ENCODE results near the gene NTRK2.

The NTRK2 gene

DNA sequence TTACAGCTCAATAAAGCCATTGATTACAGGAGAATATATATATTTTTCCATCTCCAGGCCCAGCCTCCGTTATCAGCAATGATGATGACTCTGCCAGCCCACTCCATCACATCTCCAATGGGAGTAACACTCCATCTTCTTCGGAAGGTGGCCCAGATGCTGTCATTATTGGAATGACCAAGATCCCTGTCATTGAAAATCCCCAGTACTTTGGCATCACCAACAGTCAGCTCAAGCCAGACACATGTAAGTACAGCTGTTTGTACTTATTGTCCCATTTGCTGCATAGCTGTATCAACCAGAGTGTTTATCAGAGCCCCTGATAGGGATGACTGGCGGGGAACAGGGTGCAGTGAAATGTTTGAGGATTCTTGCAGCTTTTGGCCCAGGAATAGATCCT, 197.7 kb downstream of the NTRK2 start:
- no peak for DNase-seq (ENCODE audit: extremely low spot score)
- ChIA-PET POLR2A (no interaction called here), CTCF (interaction anchor here (3.2 kb wide), 1 partner anchor 12 kb away, joined by 10 read pairs; no protein-coding TSS in a partner anchor)
- no peak for TF ChIP-seq CTCF (IDR thresholded peaks at IDR 0.05; ENCODE audit: control extremely low read depth, extremely low read depth, low read depth, missing control alignments)

GRCh38 chr9:84869091-84869490, 199.6 kb downstream of the NTRK2 start:
- POLR2A ChIA-PET = no interaction called here
- CTCF ChIA-PET = interaction anchor here (1.2 to 3.2 kb wide), 2 partner anchors 14 to 16 kb away, joined by 4 to 10 read pairs; no protein-coding TSS in a partner anchor
- no peak for DNase-seq (ENCODE audit: extremely low spot score)
- TF ChIP-seq CTCF (IDR thresholded peaks at IDR 0.05; ENCODE audit: control extremely low read depth, extremely low read depth, low read depth, missing control alignments) = no peak

GRCh38 chr9:84871983-84872382, 202.5 kb downstream of the NTRK2 start:
- POLR2A ChIA-PET = no interaction called here
- no peak for TF ChIP-seq CTCF (IDR thresholded peaks at IDR 0.05; ENCODE audit: control extremely low read depth, extremely low read depth, low read depth, missing control alignments)
- CTCF ChIA-PET = interaction anchor here (0.8 to 1.4 kb wide), 4 partner anchors 10 to 34 kb away, joined by 3 to 4 read pairs (median 4); no protein-coding TSS in a partner anchor
- DNase-seq (ENCODE audit: extremely low spot score) = no peak

GRCh38 chr9:84874022-84874421, 204.5 kb downstream of the NTRK2 start:
- POLR2A ChIA-PET = interaction anchor here (0.6 kb wide), 1 partner anchor 9 kb away, joined by 3 read pairs; no protein-coding TSS in a partner anchor
- TF ChIP-seq CTCF (IDR thresholded peaks at IDR 0.05; ENCODE audit: control extremely low read depth, extremely low read depth, low read depth, missing control alignments) = no peak
- no peak for DNase-seq (ENCODE audit: extremely low spot score)
- CTCF ChIA-PET = interaction anchor here (1.2 kb wide), 1 partner anchor 12 kb away, joined by 3 read pairs; no protein-coding TSS in a partner anchor

GRCh38 chr9:84874596-84874995, 205.1 kb downstream of the NTRK2 start:
- no peak for TF ChIP-seq CTCF (IDR thresholded peaks at IDR 0.05; ENCODE audit: control extremely low read depth, extremely low read depth, low read depth, missing control alignments)
- CTCF ChIA-PET = interaction anchor here (1.2 to 1.3 kb wide), 2 partner anchors 12 to 13 kb away, joined by 3 read pairs; no protein-coding TSS in a partner anchor
- DNase-seq (ENCODE audit: extremely low spot score) = no peak
- POLR2A ChIA-PET = no interaction called here

DNA sequence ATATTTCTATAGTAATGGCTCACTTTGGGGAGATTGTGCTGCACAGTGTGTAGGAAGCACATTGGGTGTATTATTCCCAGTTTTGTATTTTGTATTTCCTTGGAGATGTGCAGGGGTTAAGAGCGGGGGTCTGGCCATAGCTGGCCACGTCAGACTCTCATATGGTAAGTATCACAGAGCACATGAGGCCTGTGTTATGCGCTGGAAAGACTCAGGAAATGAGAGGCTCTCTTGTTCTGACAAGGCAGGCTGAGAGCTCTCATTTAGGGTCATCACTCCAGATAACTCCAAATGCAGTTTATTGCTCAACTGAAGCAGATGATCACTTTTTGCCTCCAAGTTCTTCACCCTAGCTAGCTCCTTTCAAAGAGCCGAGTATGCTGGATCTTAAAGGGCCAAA, 205.7 kb downstream of the NTRK2 start:
- POLR2A ChIA-PET = no interaction called here
- TF ChIP-seq CTCF (IDR thresholded peaks at IDR 0.05; ENCODE audit: control extremely low read depth, extremely low read depth, low read depth, missing control alignments) = no peak
- CTCF ChIA-PET = interaction anchor here (1.3 kb wide), 1 partner anchor 11 kb away, joined by 3 read pairs; no protein-coding TSS in a partner anchor
- no peak for DNase-seq (ENCODE audit: extremely low spot score)

Measured in GM10248 (cell line).